NT2/D1 (cell line): ENCODE data around the gene ACVR2B.

Experiments
- SUZ12 ChIP-seq: IDR thresholded peaks from 2 replicates; pipeline ENCODE4 v1.6.1; 2011; ENCODE audit not compliant: insufficient read length, insufficient read depth; ENCODE audit errors: extremely low read depth
- YY1 ChIP-seq: IDR thresholded peaks from 2 replicates; pipeline ENCODE4 v1.6.1; 2011; ENCODE audit not compliant: insufficient read length, insufficient read depth
- ZNF274 ChIP-seq: IDR thresholded peaks from 2 replicates; pipeline ENCODE4 v1.6.1; 2011; ENCODE audit warnings: mild to moderate bottlenecking, low read depth, low read length

- TF ChIP-seq ZNF274 (no peak), SUZ12 (no peak), YY1 (no peak)
Observed at GRCh38 chr3:38536671-38537070, 83.0 kb downstream of the ACVR2B start.
